GM12891 (cell line): ENCODE data around the gene UNCX.

Source experiments
- DNase-seq: peaks from one replicate; pipeline ENCODE4 v3.0.0; 2011; ENCODE audit warnings: low spot score; ENCODE audit not compliant: insufficient read length
- FAIRE-seq: peaks from 2 replicates; lab custom pipeline; 2011; peaks lifted over from hg19 to GRCh38; lab: Jason Lieb, UNC
- PAX5 ChIP-seq: IDR thresholded peaks from 2 replicates; pipeline ENCODE4 v1.6.1; 2011; ENCODE audit warnings: low read length, moderate library complexity, mild to moderate bottlenecking; ENCODE audit not compliant: insufficient read depth, severe bottlenecking
- POLR2A ChIP-seq: IDR thresholded peaks from 2 replicates; pipeline ENCODE4 v1.6.1; 2011; ENCODE audit warnings: low read depth, low read length, control low read depth
- POLR2AphosphoS5 ChIP-seq: IDR thresholded peaks from 2 replicates; pipeline ENCODE4 v1.6.1; 2011; ENCODE audit warnings: low read depth, low read length, control low read depth
- POU2F2 ChIP-seq: IDR thresholded peaks from 2 replicates; pipeline ENCODE4 v1.6.1; 2011; ENCODE audit warnings: low read depth, mild to moderate bottlenecking, control low read depth, low read length, moderate library complexity
- SPI1 ChIP-seq: IDR thresholded peaks from 2 replicates; pipeline ENCODE4 v1.6.1; 2011; ENCODE audit warnings: low read depth, low read length, control low read depth
- TAF1 ChIP-seq: IDR thresholded peaks from 2 replicates; pipeline ENCODE4 v1.6.1; 2011; ENCODE audit warnings: low read depth, low read length, control low read depth

Gene UNCX

GRCh38 chr7:1243290-1243963, 10.8 kb downstream of the UNCX start:
- FAIRE-seq, result no peak
- TF ChIP-seq TAF1 (no peak), SPI1 (no peak), POLR2AphosphoS5 (no peak), PAX5 (no peak), POU2F2 (no peak), POLR2A (no peak)
- no peak for DNase-seq

GRCh38 chr7:1243964-1244416, 11.3 kb downstream of the UNCX start:
- FAIRE-seq, result no peak

GRCh38 chr7:1244700-1245523, 12.2 kb downstream of the UNCX start:
- DNase-seq, result no peak
- TF ChIP-seq POLR2AphosphoS5 (no peak), PAX5 (no peak), SPI1 (no peak), POLR2A (no peak), TAF1 (no peak), POU2F2 (no peak)
- FAIRE-seq, result no peak

More at GRCh38 chr7:1243964-1244416, 11.3 kb downstream of the UNCX start:
- no peak for TF ChIP-seq TAF1
- TF ChIP-seq POLR2A, result no peak
- TF ChIP-seq PAX5, result no peak
- no peak for TF ChIP-seq POU2F2
- TF ChIP-seq POLR2AphosphoS5, result no peak
- TF ChIP-seq SPI1, result no peak
- no peak for DNase-seq

- no peak for FAIRE-seq
- TF ChIP-seq POLR2A (no peak), POLR2AphosphoS5 (no peak), POU2F2 (no peak), TAF1 (no peak), PAX5 (no peak), SPI1 (no peak)
- DNase-seq, result no peak
Observed at GRCh38 chr7:1245524-1246050, 12.9 kb downstream of the UNCX start.

GRCh38 chr7:1246160-1246870, 13.6 kb downstream of the UNCX start:
- DNase-seq (no peak), FAIRE-seq (no peak)
- TF ChIP-seq POLR2AphosphoS5, result no peak
- TF ChIP-seq POLR2A, result no peak

- FAIRE-seq (no peak), DNase-seq (no peak)
- no peak for TF ChIP-seq SPI1
- TF ChIP-seq POLR2A, result no peak
- TF ChIP-seq PAX5, result no peak
- TF ChIP-seq TAF1, result no peak
- no peak for TF ChIP-seq POU2F2
- TF ChIP-seq POLR2AphosphoS5, result no peak
Observed at GRCh38 chr7:1246871-1247526, 14.3 kb downstream of the UNCX start.

GRCh38 chr7:1247527-1248041, 14.9 kb downstream of the UNCX start:
- FAIRE-seq, result no peak
- no peak for DNase-seq
- TF ChIP-seq PAX5 (no peak), POLR2A (no peak), POU2F2 (no peak), POLR2AphosphoS5 (no peak), SPI1 (no peak), TAF1 (no peak)

GRCh38 chr7:1248143-1248915, 15.7 kb downstream of the UNCX start:
- no peak for DNase-seq
- FAIRE-seq, result no peak

More at GRCh38 chr7:1248143-1248915, 15.7 kb downstream of the UNCX start:
- no peak for TF ChIP-seq POU2F2
- TF ChIP-seq TAF1, result no peak
- TF ChIP-seq POLR2A, result no peak
- no peak for TF ChIP-seq POLR2AphosphoS5
- TF ChIP-seq PAX5, result no peak
- TF ChIP-seq SPI1, result no peak
